ENCODE results near the gene FASTKD3.

The FASTKD3 gene

DNA sequence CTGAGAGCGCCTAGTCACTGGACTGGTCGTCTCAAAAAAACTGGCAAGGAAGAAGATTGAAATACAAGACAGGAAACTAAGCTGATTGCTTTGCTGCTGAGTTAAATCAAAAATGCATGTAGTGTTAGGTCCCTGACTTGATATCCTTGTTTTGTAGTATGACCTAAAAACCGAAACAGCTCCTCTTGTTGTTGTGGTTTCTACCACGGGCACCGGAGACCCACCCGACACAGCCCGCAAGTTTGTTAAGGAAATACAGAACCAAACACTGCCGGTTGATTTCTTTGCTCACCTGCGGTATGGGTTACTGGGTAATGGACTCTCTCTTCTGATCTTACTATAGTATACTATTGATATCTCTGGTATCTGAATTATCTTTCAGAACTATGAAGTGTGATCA, 4.4 kb upstream of the FASTKD3 start:
- no peak for TF ChIP-seq CEBPB (IDR thresholded peaks at IDR 0.05)
- TF ChIP-seq, protein P1, sequence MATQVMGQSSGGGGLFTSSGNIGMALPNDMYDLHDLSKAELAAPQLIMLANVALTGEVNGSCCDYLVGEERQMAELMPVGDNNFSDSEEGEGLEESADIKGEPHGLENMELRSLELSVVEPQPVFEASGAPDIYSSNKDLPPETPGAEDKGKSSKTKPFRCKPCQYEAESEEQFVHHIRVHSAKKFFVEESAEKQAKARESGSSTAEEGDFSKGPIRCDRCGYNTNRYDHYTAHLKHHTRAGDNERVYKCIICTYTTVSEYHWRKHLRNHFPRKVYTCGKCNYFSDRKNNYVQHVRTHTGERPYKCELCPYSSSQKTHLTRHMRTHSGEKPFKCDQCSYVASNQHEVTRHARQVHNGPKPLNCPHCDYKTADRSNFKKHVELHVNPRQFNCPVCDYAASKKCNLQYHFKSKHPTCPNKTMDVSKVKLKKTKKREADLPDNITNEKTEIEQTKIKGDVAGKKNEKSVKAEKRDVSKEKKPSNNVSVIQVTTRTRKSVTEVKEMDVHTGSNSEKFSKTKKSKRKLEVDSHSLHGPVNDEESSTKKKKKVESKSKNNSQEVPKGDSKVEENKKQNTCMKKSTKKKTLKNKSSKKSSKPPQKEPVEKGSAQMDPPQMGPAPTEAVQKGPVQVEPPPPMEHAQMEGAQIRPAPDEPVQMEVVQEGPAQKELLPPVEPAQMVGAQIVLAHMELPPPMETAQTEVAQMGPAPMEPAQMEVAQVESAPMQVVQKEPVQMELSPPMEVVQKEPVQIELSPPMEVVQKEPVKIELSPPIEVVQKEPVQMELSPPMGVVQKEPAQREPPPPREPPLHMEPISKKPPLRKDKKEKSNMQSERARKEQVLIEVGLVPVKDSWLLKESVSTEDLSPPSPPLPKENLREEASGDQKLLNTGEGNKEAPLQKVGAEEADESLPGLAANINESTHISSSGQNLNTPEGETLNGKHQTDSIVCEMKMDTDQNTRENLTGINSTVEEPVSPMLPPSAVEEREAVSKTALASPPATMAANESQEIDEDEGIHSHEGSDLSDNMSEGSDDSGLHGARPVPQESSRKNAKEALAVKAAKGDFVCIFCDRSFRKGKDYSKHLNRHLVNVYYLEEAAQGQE (IDR thresholded peaks at IDR 0.05; ENCODE audit: low read depth): no peak
- no peak for TF ChIP-seq TAF1 (IDR thresholded peaks at IDR 0.05; ENCODE audit: low read depth)
- TF ChIP-seq, protein P2, sequence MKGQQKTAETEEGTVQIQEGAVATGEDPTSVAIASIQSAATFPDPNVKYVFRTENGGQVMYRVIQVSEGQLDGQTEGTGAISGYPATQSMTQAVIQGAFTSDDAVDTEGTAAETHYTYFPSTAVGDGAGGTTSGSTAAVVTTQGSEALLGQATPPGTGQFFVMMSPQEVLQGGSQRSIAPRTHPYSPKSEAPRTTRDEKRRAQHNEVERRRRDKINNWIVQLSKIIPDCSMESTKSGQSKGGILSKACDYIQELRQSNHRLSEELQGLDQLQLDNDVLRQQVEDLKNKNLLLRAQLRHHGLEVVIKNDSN (IDR thresholded peaks at IDR 0.05): no peak
- TF ChIP-seq RAD21 (IDR thresholded peaks at IDR 0.05; ENCODE audit: low read depth): no peak
- no peak for TF ChIP-seq NFIC (IDR thresholded peaks at IDR 0.05)
- no peak for TF ChIP-seq YY1 (IDR thresholded peaks at IDR 0.05; ENCODE audit: low read depth)
- no peak for TF ChIP-seq EGR1 (IDR thresholded peaks at IDR 0.05)
- TF ChIP-seq ZBTB7A (IDR thresholded peaks at IDR 0.05; ENCODE audit: low read depth): no peak
- TF ChIP-seq TCF12 (IDR thresholded peaks at IDR 0.05; ENCODE audit: low read depth): no peak
- TF ChIP-seq TEAD4 (IDR thresholded peaks at IDR 0.05): no peak
- no peak for TF ChIP-seq EP300 (IDR thresholded peaks at IDR 0.05; ENCODE audit: borderline replicate concordance)
- TF ChIP-seq FOXM1 (IDR thresholded peaks at IDR 0.05; ENCODE audit: borderline replicate concordance, low read depth): no peak
- TF ChIP-seq, protein P3, sequence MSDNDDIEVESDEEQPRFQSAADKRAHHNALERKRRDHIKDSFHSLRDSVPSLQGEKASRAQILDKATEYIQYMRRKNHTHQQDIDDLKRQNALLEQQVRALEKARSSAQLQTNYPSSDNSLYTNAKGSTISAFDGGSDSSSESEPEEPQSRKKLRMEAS (IDR thresholded peaks at IDR 0.05): no peak
- no peak for TF ChIP-seq CREB1 (IDR thresholded peaks at IDR 0.05; ENCODE audit: low read depth)

DNA sequence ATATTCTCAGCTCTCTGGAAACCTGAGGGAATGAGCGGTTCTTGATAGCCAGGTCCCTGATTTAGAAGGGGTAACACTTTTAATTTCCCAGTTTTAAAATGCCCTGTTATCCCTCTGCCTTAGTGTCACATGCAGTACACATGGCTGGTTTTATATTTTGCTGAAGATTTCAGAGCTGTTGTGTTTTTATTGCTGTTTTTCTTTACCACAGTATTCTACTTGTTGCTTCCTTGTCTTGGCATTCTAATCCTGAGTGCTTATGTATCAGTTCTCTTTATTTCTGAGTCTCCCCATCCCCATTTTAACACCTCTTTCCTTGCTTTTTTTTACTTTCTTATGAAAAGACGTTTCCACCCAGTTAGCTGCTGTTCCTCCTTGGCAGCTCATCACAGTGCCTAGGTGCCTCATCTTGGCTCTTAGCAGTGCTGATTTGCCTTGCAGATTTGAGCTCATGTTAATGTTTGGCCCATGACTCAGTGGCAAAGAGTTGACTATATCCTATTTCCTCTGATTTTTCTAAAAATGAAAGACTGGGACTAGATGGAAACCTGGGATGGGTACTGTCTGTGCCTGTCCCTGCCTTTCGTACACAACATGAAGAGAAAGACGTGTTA, 3.8 kb upstream of the FASTKD3 start:
- TF ChIP-seq NFIC (IDR thresholded peaks at IDR 0.05) (no peak), TAF1 (IDR thresholded peaks at IDR 0.05; ENCODE audit: low read depth) (no peak), CEBPB (IDR thresholded peaks at IDR 0.05) (no peak), RAD21 (IDR thresholded peaks at IDR 0.05; ENCODE audit: low read depth) (no peak), YY1 (IDR thresholded peaks at IDR 0.05; ENCODE audit: low read depth) (no peak)
- TF ChIP-seq, protein P3 (IDR thresholded peaks at IDR 0.05): no peak

DNA sequence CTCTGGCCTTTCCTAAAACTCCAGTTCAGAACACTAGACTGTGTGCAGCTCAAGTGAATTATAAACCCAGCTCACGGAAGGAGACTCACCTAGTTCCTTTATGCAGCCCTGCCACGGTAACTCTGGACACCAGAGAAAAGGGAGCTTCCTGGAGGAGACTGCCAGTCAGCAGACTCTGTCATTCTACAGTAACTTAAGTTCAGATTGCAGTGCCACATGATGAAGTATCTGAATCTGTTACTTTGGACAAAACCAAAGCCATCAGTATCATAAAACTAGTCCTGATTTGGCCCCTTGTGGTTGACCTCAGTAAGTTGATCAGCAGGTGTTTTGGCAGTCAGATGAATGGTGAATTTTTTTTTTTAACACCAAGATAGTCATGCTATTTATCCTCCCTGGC, 2.8 kb upstream of the FASTKD3 start:
- no peak for TF ChIP-seq CEBPB (IDR thresholded peaks at IDR 0.05)
- TF ChIP-seq TCF12 (IDR thresholded peaks at IDR 0.05; ENCODE audit: low read depth): no peak
- TF ChIP-seq RAD21 (IDR thresholded peaks at IDR 0.05; ENCODE audit: low read depth): no peak
- TF ChIP-seq TAF1 (IDR thresholded peaks at IDR 0.05; ENCODE audit: low read depth): no peak
- TF ChIP-seq YY1 (IDR thresholded peaks at IDR 0.05; ENCODE audit: low read depth): no peak
- TF ChIP-seq ZBTB7A (IDR thresholded peaks at IDR 0.05; ENCODE audit: low read depth): no peak
- TF ChIP-seq TEAD4 (IDR thresholded peaks at IDR 0.05): no peak
- TF ChIP-seq EGR1 (IDR thresholded peaks at IDR 0.05): no peak
- no peak for TF ChIP-seq NFIC (IDR thresholded peaks at IDR 0.05)
- TF ChIP-seq, protein P1 (IDR thresholded peaks at IDR 0.05; ENCODE audit: low read depth): no peak
- TF ChIP-seq, protein P3 (IDR thresholded peaks at IDR 0.05): no peak

DNA sequence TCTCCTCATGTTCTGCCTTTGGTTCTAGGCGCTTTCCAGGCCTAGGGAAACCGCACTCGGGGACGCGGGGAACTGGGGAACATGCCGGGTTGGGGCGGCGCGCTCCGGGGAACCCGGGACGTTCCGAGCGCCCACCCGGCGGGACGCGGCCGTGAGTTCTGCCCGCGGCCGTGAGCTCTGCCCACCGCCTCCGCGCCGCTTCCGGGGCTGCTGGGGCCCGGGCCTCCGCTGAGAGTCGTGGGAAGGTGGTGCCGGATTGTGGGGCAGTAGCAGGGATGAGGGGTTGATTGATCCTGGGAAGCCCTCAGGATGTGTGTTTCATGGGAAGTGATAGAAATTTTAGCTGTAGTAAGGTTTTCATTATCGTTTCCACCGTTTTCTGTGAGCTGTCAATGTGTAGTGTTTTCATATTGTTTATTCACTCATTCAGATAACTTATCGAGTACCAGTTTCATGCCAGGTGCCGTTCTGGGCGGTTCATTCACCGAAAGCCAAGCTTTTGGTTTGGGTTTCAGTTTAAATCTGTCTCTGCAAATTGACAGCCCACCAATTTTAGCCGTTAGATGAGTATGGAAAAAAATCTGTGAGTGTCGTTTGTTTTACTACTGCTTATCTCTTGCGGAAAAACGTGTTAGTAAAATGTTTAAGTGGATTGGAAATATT, 774 bp upstream of the FASTKD3 start:
- TF ChIP-seq ZBTB7A (IDR thresholded peaks at IDR 0.05; ENCODE audit: low read depth): no peak
- TF ChIP-seq, protein P3 (IDR thresholded peaks at IDR 0.05): no peak
- TF ChIP-seq, protein P1 (IDR thresholded peaks at IDR 0.05; ENCODE audit: low read depth): no peak
- no peak for TF ChIP-seq YY1 (IDR thresholded peaks at IDR 0.05; ENCODE audit: low read depth)
- TF ChIP-seq EP300 (IDR thresholded peaks at IDR 0.05; ENCODE audit: borderline replicate concordance): no peak
- no peak for TF ChIP-seq FOXM1 (IDR thresholded peaks at IDR 0.05; ENCODE audit: borderline replicate concordance, low read depth)
- TF ChIP-seq NFIC (IDR thresholded peaks at IDR 0.05): no peak
- TF ChIP-seq, protein P2 (IDR thresholded peaks at IDR 0.05): no peak
- TF ChIP-seq CEBPB (IDR thresholded peaks at IDR 0.05): no peak
- no peak for TF ChIP-seq EGR1 (IDR thresholded peaks at IDR 0.05)
- TF ChIP-seq CREB1 (IDR thresholded peaks at IDR 0.05; ENCODE audit: low read depth): no peak
- no peak for TF ChIP-seq RAD21 (IDR thresholded peaks at IDR 0.05; ENCODE audit: low read depth)
- TF ChIP-seq TAF1 (IDR thresholded peaks at IDR 0.05; ENCODE audit: low read depth): no peak
- TF ChIP-seq TCF12 (IDR thresholded peaks at IDR 0.05; ENCODE audit: low read depth): no peak
- TF ChIP-seq TEAD4 (IDR thresholded peaks at IDR 0.05): no peak

All from Ishikawa (cell line).